ENCODE data around the gene ERC2.

GRCh38 chr3:55765906-55766701 is 702.2 kb downstream of the ERC2 start:
- TF ChIP-seq CTCF (IDR thresholded peaks at IDR 0.05) (no peak), POLR2A (IDR thresholded peaks at IDR 0.05) (no peak)
